IPS-NIHi7 (cell line): ENCODE results near the gene MOV10L1.

ENCODE experiments used
- DNase-seq: peaks from one replicate; pipeline ENCODE4 v3.0.0; 2012; ENCODE audit warnings: mixed read lengths; ENCODE audit errors: extremely low spot score

MOV10L1 gene

GRCh38 chr22:50175921-50176849 lies 86.4 kb downstream of the MOV10L1 start:
- DNase-seq = no peak

GRCh38 chr22:50176850-50177536 lies 87.2 kb downstream of the MOV10L1 start:
- DNase-seq = no peak

- no peak for DNase-seq
These were observed 88.0 kb downstream of the MOV10L1 start for GRCh38 chr22:50177537-50178470.

GRCh38 chr22:50178471-50178864 lies 88.7 kb downstream of the MOV10L1 start:
- DNase-seq = no peak

GRCh38 chr22:50178871-50179869 lies 89.4 kb downstream of the MOV10L1 start:
- DNase-seq = no peak

GRCh38 chr22:50179937-50180726 lies 90.3 kb downstream of the MOV10L1 start:
- DNase-seq = no peak

GRCh38 chr22:50180727-50181521 lies 91.1 kb downstream of the MOV10L1 start:
- no peak for DNase-seq

GRCh38 chr22:50182176-50183081 lies 92.6 kb downstream of the MOV10L1 start:
- DNase-seq = no peak

GRCh38 chr22:50183141-50183971 lies 93.5 kb downstream of the MOV10L1 start:
- DNase-seq = no peak

- DNase-seq = no peak
These were observed 94.4 kb downstream of the MOV10L1 start for GRCh38 chr22:50184004-50184901.

GRCh38 chr22:50184902-50185374 lies 95.1 kb downstream of the MOV10L1 start:
- DNase-seq = no peak

- DNase-seq = peak; percentile 97
These were observed 95.7 kb downstream of the MOV10L1 start, which contains the start of gene TRABD for GRCh38 chr22:50185375-50186087. TRABD (plus strand) TSS chr22:50185913; CDS start chr22:50193061, 7,148 bp downstream.

- DNase-seq = no peak
These were observed 96.4 kb downstream of the MOV10L1 start for GRCh38 chr22:50186181-50186714.

- DNase-seq = no peak
These were observed 97.1 kb downstream of the MOV10L1 start for GRCh38 chr22:50186761-50187523.
